ENCODE results near the gene HDAC3. TPM values are rescaled to one million over a fixed set of nuclear protein-coding genes. Genes with fewer than 3 reads are reported as not detected.

HDAC3 gene
- total RNA-seq, 1 experiment from 2014 or later = 91.9 TPM

DNA sequence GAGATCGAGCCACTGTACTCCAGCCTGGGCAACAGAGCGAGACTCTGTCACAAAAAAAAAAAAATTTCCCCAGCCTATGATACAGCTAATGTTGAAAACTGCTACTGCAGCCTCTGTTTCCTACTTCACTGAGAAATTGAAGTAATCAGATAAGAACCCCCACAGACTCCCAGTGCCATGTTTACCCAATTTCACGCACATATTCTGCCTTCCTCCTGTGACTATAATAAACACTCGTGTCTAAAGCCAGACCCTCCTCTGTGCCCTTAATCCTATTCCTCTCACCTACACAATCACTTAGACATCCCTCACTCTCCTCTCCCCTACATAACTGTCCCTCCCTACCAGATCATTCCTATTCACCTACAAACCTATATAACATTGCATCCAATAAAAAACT lies 39.0 kb upstream of the HDAC3 start:
- H4K20me1 ChIP-seq (ENCODE audit: insufficient read depth) = no peaks in the 10 kb centered on the region
- intact Hi-C loops (cut with micrococcal nuclease) = no loop called here
- no peaks in the 10 kb centered on the region for H3K9me3 ChIP-seq (ENCODE audit: control insufficient read depth in 1 of 2, insufficient read depth in 1 of 2, low read depth in 1 of 2, low read length in 2 of 2)
- peaks cover 3 to 4% of the 10 kb centered on the region in 2 experiments; a peak in 3 of 4 replicates for H3K4me1 ChIP-seq (ENCODE audit: control insufficient read depth in 1 of 2, insufficient read depth in 2 of 2, low read length in 2 of 2)
- ChIA-PET CTCF (no interaction called here), RAD21 (ENCODE audit: low non-redundant PET in 1 of 2, low total read pairs in 2 of 2, uncharacterized antibody in 2 of 2, unreplicated experiment in 2 of 2) (no interaction called here), POLR2A (no interaction called here)
- BruUV-seq (replicated peaks) = no TSS peak
- H2AFZ ChIP-seq (ENCODE audit: low read depth, low read length, poor library complexity, severe bottlenecking) = no peak overlapping the region
- H3K9ac ChIP-seq (ENCODE audit: low read length) = no peak overlapping the region
- H3K4me3 ChIP-seq (replicated peaks in 1 of 2; ENCODE audit: low read depth in 1 of 2, low read length in 2 of 2) = no peak overlapping the region
- no peaks in the 10 kb centered on the region for H3K27me3 ChIP-seq (ENCODE audit: insufficient read depth, low read length)
- H3K9me2 ChIP-seq (ENCODE audit: insufficient read depth) = no peaks in the 10 kb centered on the region
- H3K79me2 ChIP-seq (ENCODE audit: insufficient read depth, low read length) = no peaks in the 10 kb centered on the region; the same call in 1 of the 2 replicates
- no peak for DNase-seq (ENCODE audit: low read depth, low spot score)
- ATAC-seq = no peak
- TF ChIP-seq, protein P1, sequence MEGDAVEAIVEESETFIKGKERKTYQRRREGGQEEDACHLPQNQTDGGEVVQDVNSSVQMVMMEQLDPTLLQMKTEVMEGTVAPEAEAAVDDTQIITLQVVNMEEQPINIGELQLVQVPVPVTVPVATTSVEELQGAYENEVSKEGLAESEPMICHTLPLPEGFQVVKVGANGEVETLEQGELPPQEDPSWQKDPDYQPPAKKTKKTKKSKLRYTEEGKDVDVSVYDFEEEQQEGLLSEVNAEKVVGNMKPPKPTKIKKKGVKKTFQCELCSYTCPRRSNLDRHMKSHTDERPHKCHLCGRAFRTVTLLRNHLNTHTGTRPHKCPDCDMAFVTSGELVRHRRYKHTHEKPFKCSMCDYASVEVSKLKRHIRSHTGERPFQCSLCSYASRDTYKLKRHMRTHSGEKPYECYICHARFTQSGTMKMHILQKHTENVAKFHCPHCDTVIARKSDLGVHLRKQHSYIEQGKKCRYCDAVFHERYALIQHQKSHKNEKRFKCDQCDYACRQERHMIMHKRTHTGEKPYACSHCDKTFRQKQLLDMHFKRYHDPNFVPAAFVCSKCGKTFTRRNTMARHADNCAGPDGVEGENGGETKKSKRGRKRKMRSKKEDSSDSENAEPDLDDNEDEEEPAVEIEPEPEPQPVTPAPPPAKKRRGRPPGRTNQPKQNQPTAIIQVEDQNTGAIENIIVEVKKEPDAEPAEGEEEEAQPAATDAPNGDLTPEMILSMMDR (IDR thresholded peaks at IDR 0.05 in 2 of 3, conservative IDR thresholded peaks at IDR 0.05 in 1 of 3; ENCODE audit: borderline replicate concordance in 1 of 3, insufficient read depth in 1 of 3, low read depth in 2 of 3, low read length in 2 of 3) = no peak
- TF ChIP-seq CEBPB (IDR thresholded peaks at IDR 0.05; ENCODE audit: low read depth) (no peak), ZFX (IDR thresholded peaks at IDR 0.05) (no peak), CBX3 (IDR thresholded peaks at IDR 0.05; ENCODE audit: low read depth) (no peak), EZH2 (IDR thresholded peaks at IDR 0.05) (no peak), ZNF274 (IDR thresholded peaks at IDR 0.05; ENCODE audit: low read depth, low read length) (no peak), ELF1 (IDR thresholded peaks at IDR 0.05; ENCODE audit: borderline replicate concordance, low read depth) (no peak), EZH2phosphoT487 (IDR thresholded peaks at IDR 0.05; ENCODE audit: borderline replicate concordance) (no peak), FOSL1 (IDR thresholded peaks at IDR 0.05; ENCODE audit: low read depth) (no peak), ATF3 (IDR thresholded peaks at IDR 0.05) (no peak), REST (IDR thresholded peaks at IDR 0.05; ENCODE audit: low read depth) (no peak)
- TF ChIP-seq, protein P2, sequence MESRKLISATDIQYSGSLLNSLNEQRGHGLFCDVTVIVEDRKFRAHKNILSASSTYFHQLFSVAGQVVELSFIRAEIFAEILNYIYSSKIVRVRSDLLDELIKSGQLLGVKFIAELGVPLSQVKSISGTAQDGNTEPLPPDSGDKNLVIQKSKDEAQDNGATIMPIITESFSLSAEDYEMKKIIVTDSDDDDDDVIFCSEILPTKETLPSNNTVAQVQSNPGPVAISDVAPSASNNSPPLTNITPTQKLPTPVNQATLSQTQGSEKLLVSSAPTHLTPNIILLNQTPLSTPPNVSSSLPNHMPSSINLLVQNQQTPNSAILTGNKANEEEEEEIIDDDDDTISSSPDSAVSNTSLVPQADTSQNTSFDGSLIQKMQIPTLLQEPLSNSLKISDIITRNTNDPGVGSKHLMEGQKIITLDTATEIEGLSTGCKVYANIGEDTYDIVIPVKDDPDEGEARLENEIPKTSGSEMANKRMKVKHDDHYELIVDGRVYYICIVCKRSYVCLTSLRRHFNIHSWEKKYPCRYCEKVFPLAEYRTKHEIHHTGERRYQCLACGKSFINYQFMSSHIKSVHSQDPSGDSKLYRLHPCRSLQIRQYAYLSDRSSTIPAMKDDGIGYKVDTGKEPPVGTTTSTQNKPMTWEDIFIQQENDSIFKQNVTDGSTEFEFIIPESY (IDR thresholded peaks at IDR 0.05; ENCODE audit: extremely low read depth, insufficient replicate concordance, low read length) = no peak
- TF ChIP-seq, protein P3, sequence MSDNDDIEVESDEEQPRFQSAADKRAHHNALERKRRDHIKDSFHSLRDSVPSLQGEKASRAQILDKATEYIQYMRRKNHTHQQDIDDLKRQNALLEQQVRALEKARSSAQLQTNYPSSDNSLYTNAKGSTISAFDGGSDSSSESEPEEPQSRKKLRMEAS (IDR thresholded peaks at IDR 0.05) = no peak
- H3K27ac ChIP-seq (ENCODE audit: low read depth, low read length) = no peak overlapping the region
- H3K36me3 ChIP-seq (ENCODE audit: control insufficient read depth in 1 of 2, insufficient read depth in 2 of 2, low read length in 2 of 2) = 0 out of 4 replicates have a peak, but pooled peaks cover 0 to 2% of the 10 kb centered on the region in 2 experiments
- no peak overlapping the region for H3K4me2 ChIP-seq (ENCODE audit: low read length)
